Measurements from ENCODE around the gene KRTAP5-9.
"Not testable (repeated sequence)": the region's sequence is repeated elsewhere in the genome, so short reads cannot be mapped to it uniquely, and the experiment has no call there.

KRTAP5-9 gene

GRCh38 chr11:71588314-71588713 is 40.1 kb downstream of the KRTAP5-9 start:
- DNase-seq: not testable (repeated sequence)

GRCh38 chr11:71588822-71589545 is 40.8 kb downstream of the KRTAP5-9 start:
- DNase-seq: not testable (repeated sequence)

- not testable (repeated sequence) for DNase-seq
Observed at GRCh38 chr11:71589546-71589920, 41.3 kb downstream of the KRTAP5-9 start.
